SK-N-SH (cell line): Measurements from ENCODE around the gene PIK3C2B. TPM values are rescaled to one million over a fixed set of nuclear protein-coding genes. Genes with fewer than 3 reads are reported as not detected.

Source experiments
- CTCF ChIA-PET: fragments of 300-600, 350-600 bp; formaldehyde crosslinking; extraction: SDS; loops from one replicate; lab custom pipeline; 2021; lab: Yijun Ruan, JAX
- POLR2A ChIA-PET: fragments of 350-600 bp; sonication (Branson Sonifier 250); formaldehyde crosslinking; extraction: SDS; loops from one replicate; lab custom pipeline; 2020; ENCODE audit warnings: antibody characterized with exemption, inconsistent platforms; lab: Yijun Ruan, JAX
- DNase-seq: peaks from one replicate; pipeline ENCODE4 v3.0.0; 2012
- H2AFZ ChIP-seq: fragments of 200-600 bp; sonication (generic); 2 replicates; pipeline ENCODE4 v1.8.1; 2016; ENCODE audit warnings: antibody characterized with exemption, mild to moderate bottlenecking, low read depth
- H3F3A ChIP-seq: fragments of 200-600 bp; sonication (generic); replicated peaks from 2 replicates; pipeline ENCODE3; 2016; ENCODE audit warnings: antibody characterized with exemption, mild to moderate bottlenecking; ENCODE audit not compliant: insufficient read depth
- H3K27ac ChIP-seq, 2 experiments: fragments of 200-500 bp in 1 of 2; fragments of 200-600 bp in 1 of 2; sonication (Bioruptor generic) in 1 of 2; sonication (generic), shearing (Covaris generic) in 1 of 2; 2 replicates each; pipeline versions ENCODE4 v1.5.1 to v1.6.1; 2014 to 2016; ENCODE audit warnings: low read depth in 2 of 2, inconsistent platforms in 1 of 2, low read length in 1 of 2, mild to moderate bottlenecking in 1 of 2, mixed read lengths in 1 of 2
- H3K27me3 ChIP-seq: fragments of 200-600 bp; sonication (generic), shearing (Covaris generic); 2 replicates; pipeline ENCODE4 v1.6.1; 2016; ENCODE audit warnings: mixed run types; ENCODE audit not compliant: insufficient read depth
- H3K36me3 ChIP-seq, 2 experiments: fragments of 200-500 bp in 1 of 2; fragments of 200-600 bp in 1 of 2; sonication (Bioruptor generic) in 1 of 2; sonication (generic) in 1 of 2; replicated peaks in 1 of 2; 2 replicates each; pipeline versions ENCODE3 to v1.5.1; 2014 to 2016; ENCODE audit warnings: low read length in 1 of 2, mild to moderate bottlenecking in 1 of 2; ENCODE audit not compliant: insufficient read depth in 2 of 2, control insufficient read depth in 1 of 2
- H3K4me1 ChIP-seq, 2 experiments: fragments of 200-500 bp in 1 of 2; fragments of 200-600 bp in 1 of 2; sonication (Bioruptor generic) in 1 of 2; sonication (generic), shearing (Covaris generic) in 1 of 2; 2 replicates each; pipeline versions ENCODE4 v1.5.1 to v1.6.1; 2014 to 2016; ENCODE audit warnings: low read depth in 1 of 2, low read length in 1 of 2, mixed run types in 1 of 2; ENCODE audit not compliant: insufficient read depth in 2 of 2, control insufficient read depth in 1 of 2
- H3K4me2 ChIP-seq: fragments of 200-600 bp; sonication (generic), shearing (Covaris generic); 2 replicates; pipeline ENCODE4 v1.6.1; 2017; ENCODE audit warnings: mixed run types
- H3K4me3 ChIP-seq, 2 experiments: fragments of 200-500 bp in 1 of 2; fragments of 200-600 bp in 1 of 2; sonication (Bioruptor generic) in 1 of 2; sonication (generic), shearing (Covaris generic) in 1 of 2; 2 replicates each; pipeline versions ENCODE4 v1.5.1 to v1.8.1; 2014 to 2016; ENCODE audit warnings: low read depth in 2 of 2, inconsistent platforms in 1 of 2, low read length in 1 of 2, mild to moderate bottlenecking in 1 of 2, mixed read lengths in 1 of 2, moderate library complexity in 1 of 2
- H3K79me2 ChIP-seq: fragments of 200-600 bp; sonication (generic); 2 replicates; pipeline ENCODE4 v1.8.1; 2017; ENCODE audit warnings: mild to moderate bottlenecking; ENCODE audit not compliant: insufficient read depth
- H3K9ac ChIP-seq: fragments of 200-600 bp; sonication (generic); 2 replicates; pipeline ENCODE4 v1.6.1; 2017; ENCODE audit warnings: mixed run types
- H3K9me2 ChIP-seq: fragments of 200-600 bp; sonication (generic); 2 replicates; pipeline ENCODE4 v1.6.1; 2017; ENCODE audit warnings: mixed run types
- H3K9me3 ChIP-seq: fragments of 200-600 bp; sonication (generic); 2 replicates; pipeline ENCODE4 v1.6.1; 2017; ENCODE audit warnings: mixed run types, mild to moderate bottlenecking, moderate library complexity
- H4K20me1 ChIP-seq: fragments of 200-600 bp; sonication (generic); 2 replicates; pipeline ENCODE4 v1.6.1; 2017; ENCODE audit warnings: mild to moderate bottlenecking, mixed run types; ENCODE audit not compliant: insufficient read depth
- ELF1 ChIP-seq: IDR thresholded peaks from 2 replicates; pipeline ENCODE4 v1.4.0; 2012
- EP300 ChIP-seq, 2 experiments: IDR thresholded peaks; 2 replicates each; pipeline versions ENCODE4 v1.4.0 to v1.6.1; 2012; ENCODE audit warnings: borderline replicate concordance in 1 of 2, low read depth in 1 of 2, low read length in 1 of 2
- EZH2phosphoT487 ChIP-seq: fragments of 200-600 bp; sonication (generic); IDR thresholded peaks from 2 replicates; pipeline ENCODE4 v1.6.1; 2017; ENCODE audit warnings: low read depth, mixed run types, mild to moderate bottlenecking, antibody characterized with exemption, moderate library complexity, borderline replicate concordance
- FOXJ3 ChIP-seq: sonication (generic); formaldehyde crosslinking; IDR thresholded peaks from 2 replicates; pipeline ENCODE4 v1.5.1; 2020; ENCODE audit warnings: mild to moderate bottlenecking, missing genetic modification reagents
- GATA2 ChIP-seq: sonication (generic); formaldehyde crosslinking; IDR thresholded peaks from 2 replicates; pipeline ENCODE4 v1.5.0; 2020; ENCODE audit warnings: mild to moderate bottlenecking, missing genetic modification reagents
- JUND ChIP-seq: IDR thresholded peaks from 2 replicates; pipeline ENCODE4 v1.4.0; 2012
- MXI1 ChIP-seq: IDR thresholded peaks from 2 replicates; pipeline ENCODE4 v1.6.1; 2012; ENCODE audit warnings: mild to moderate bottlenecking, low read depth, low read length, improper control_type of control experiment
- NRF1 ChIP-seq: IDR thresholded peaks from 2 replicates; pipeline ENCODE4 v1.6.1; 2012; ENCODE audit warnings: low read depth, mild to moderate bottlenecking, low read length
- POLR2AphosphoS5 ChIP-seq: IDR thresholded peaks from 2 replicates; pipeline ENCODE4 v1.6.1; 2012; ENCODE audit warnings: low read depth, low read length
- RAD21 ChIP-seq: IDR thresholded peaks from 2 replicates; pipeline ENCODE4 v1.6.1; 2012; ENCODE audit warnings: mild to moderate bottlenecking, low read length
- RFX5 ChIP-seq: IDR thresholded peaks from 2 replicates; pipeline ENCODE4 v1.6.1; 2012; ENCODE audit warnings: mild to moderate bottlenecking, improper control_type of control experiment, low read length
- RXRA ChIP-seq: IDR thresholded peaks from 2 replicates; pipeline ENCODE4 v1.4.0; 2012; ENCODE audit warnings: low read depth, mild to moderate bottlenecking, borderline replicate concordance
- SIN3A ChIP-seq: IDR thresholded peaks from 2 replicates; pipeline ENCODE4 v1.6.1; 2012; ENCODE audit warnings: low read depth, mild to moderate bottlenecking, low read length, moderate library complexity, borderline replicate concordance
- TAF1 ChIP-seq: IDR thresholded peaks from 2 replicates; pipeline ENCODE4 v1.6.1; 2012; ENCODE audit warnings: low read depth, mild to moderate bottlenecking, low read length, moderate library complexity, borderline replicate concordance
- YY1 ChIP-seq: IDR thresholded peaks from 2 replicates; pipeline ENCODE4 v1.4.0; 2012; ENCODE audit warnings: low read depth, mild to moderate bottlenecking
- WGBS: methylation state at CpG from one replicate; pipeline ENCODE4 v1.1.6; 2017; ENCODE audit warnings: low lambda C conversion rate; 5-methylcytosine and 5-hydroxymethylcytosine counted together
- polyA plus RNA-seq, 3 experiments: library from polyadenylated mRNA; depleted of rRNA; stranded (reverse); fragments of >200 nt; gene quantifications; 2 replicates each; pipeline ENCODE4 v1.2.3, GENCODE V29; 2012
- TF ChIP-seq, protein P1 (sequence below): fragments of 150-350 bp; IDR thresholded peaks from 2 replicates; pipeline ENCODE4 v1.6.1; 2016; ENCODE audit warnings: mild to moderate bottlenecking, low read depth, low read length
- TF ChIP-seq, protein P2 (sequence below): IDR thresholded peaks from 2 replicates; pipeline ENCODE4 v1.4.0; 2012; ENCODE audit warnings: low read depth
- TF ChIP-seq, protein P3 (sequence below): IDR thresholded peaks from 2 replicates; pipeline ENCODE4 v1.4.0; 2012; ENCODE audit warnings: low read depth, borderline replicate concordance

PIK3C2B gene
- polyA plus RNA-seq, 1 of the 3 experiments (the other 2 are of a cell fraction), result 6.5 TPM

DNA sequence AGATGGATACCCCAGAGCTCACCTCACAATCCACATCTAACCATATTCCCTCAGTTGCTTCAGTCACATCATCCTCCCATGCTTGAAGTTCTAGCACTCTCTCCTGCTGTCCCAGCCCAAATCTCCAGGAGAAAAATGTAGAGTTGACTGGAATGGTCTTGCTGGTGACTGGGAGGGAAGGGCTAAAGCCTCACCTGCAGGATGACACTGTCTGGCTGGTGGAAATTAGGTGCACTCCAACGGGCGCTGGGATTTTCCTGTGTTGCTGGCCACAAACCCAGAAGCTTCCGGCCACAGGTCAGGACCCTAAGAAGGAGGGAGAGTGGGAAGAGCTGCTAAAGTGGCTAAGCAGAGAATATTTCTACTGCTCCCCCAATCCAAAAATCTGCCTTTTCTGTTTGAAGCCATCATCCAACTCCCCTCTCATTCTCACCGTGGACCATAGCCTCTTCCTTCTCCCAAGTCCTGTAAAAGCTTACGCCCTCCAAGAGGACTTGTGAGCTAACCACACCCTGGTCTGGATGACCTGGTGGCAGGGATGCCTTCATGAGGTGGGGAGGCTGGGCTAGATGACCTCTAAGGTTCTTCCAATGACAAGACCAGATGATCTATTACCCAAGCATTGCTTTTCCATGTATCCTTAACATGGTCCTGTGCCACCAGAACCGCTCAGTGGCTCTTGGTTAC lies 45.5 kb downstream of the PIK3C2B start:
- no peaks in the 10 kb centered on the region for H3K9me3 ChIP-seq
- no peaks in the 10 kb centered on the region for H3K27me3 ChIP-seq
- H3K9me2 ChIP-seq, result no peaks in the 10 kb centered on the region
- H2AFZ ChIP-seq, result no peak overlapping the region
- H3K27ac ChIP-seq, result no peak overlapping the region
- H3F3A ChIP-seq, result no peaks in the 10 kb centered on the region
- TF ChIP-seq EZH2phosphoT487, result no peak
- no peak for TF ChIP-seq NRF1
- TF ChIP-seq, protein P1, sequence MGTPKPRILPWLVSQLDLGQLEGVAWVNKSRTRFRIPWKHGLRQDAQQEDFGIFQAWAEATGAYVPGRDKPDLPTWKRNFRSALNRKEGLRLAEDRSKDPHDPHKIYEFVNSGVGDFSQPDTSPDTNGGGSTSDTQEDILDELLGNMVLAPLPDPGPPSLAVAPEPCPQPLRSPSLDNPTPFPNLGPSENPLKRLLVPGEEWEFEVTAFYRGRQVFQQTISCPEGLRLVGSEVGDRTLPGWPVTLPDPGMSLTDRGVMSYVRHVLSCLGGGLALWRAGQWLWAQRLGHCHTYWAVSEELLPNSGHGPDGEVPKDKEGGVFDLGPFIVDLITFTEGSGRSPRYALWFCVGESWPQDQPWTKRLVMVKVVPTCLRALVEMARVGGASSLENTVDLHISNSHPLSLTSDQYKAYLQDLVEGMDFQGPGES, result no peak
- TF ChIP-seq FOXJ3, result no peak
- TF ChIP-seq RAD21, result no peak
- no peak for TF ChIP-seq SIN3A
- TF ChIP-seq RFX5, result no peak
- no peak for TF ChIP-seq JUND
- no peak for TF ChIP-seq GATA2 (CRISPR knock-in tag)
- no peak for TF ChIP-seq TAF1
- no peak for TF ChIP-seq MXI1
- H3K79me2 ChIP-seq, result no peaks in the 10 kb centered on the region
- H3K4me3 ChIP-seq, result no peak overlapping the region
- POLR2A ChIA-PET, result no interaction called here
- no peaks in the 10 kb centered on the region for H4K20me1 ChIP-seq
- DNase-seq, result no peak
- H3K4me1 ChIP-seq, result no peaks in the 10 kb centered on the region; a peak in 1 of 4 replicates
- CTCF ChIA-PET, result interaction anchor here (1.2 to 35.1 kb wide), 4 partner anchors 15 to 287 kb away, joined by 3 to 1005 read pairs (median 68); partner anchors contain the start of gene PIK3C2B
- H3K4me2 ChIP-seq, result no peak overlapping the region
- no peak overlapping the region for H3K9ac ChIP-seq
- WGBS, result 94% methylated on average over 6 of the region's 6 CpGs
- H3K36me3 ChIP-seq, result peaks cover 0 to 8% of the 10 kb centered on the region in 2 experiments

DNA sequence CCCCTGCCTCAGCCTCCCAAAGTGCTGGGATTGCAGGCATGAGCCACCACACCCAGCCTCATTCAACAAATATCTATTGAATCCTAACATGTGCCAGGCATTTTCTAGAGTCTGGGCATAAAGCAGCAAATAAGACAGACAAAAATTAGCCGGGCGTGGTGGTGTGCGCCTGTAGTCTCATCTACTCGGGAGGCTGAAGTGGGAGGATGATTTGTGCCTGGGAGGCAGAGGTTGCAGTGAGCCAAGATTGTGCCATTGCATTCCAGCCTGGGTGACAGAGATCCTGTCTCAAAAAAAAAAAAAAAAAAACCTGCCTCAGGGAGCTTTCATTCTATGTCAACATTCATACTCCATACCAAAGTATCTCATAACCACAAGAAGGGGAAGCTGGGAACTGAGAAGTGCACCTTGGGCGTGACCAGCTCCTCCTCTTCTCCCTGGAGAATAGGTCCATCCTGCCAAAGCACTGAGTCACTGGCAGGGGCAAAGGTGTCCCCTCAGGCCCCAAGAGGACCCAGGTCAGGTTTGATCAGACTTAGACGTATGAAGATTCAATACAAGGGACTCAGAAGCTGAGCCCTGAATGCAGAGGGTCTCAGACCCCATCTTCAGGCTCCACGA lies 46.2 kb downstream of the PIK3C2B start:
- Histone ChIP-seq H3K9me3 (no peaks in the 10 kb centered on the region), H3K36me3 (peaks cover 0 to 14% of the 10 kb centered on the region in 2 experiments), H3K4me2 (no peak overlapping the region), H3K9me2 (no peaks in the 10 kb centered on the region), H4K20me1 (no peaks in the 10 kb centered on the region), H3K79me2 (no peaks in the 10 kb centered on the region), H3K27me3 (no peaks in the 10 kb centered on the region), H3K9ac (no peak overlapping the region), H3K27ac (no peak overlapping the region), H3K4me3 (no peak overlapping the region), H3F3A (no peaks in the 10 kb centered on the region), H2AFZ (no peak overlapping the region), H3K4me1 (no peaks in the 10 kb centered on the region; a peak in 1 of 4 replicates)
- ChIA-PET CTCF (interaction anchor here (1.2 to 35.1 kb wide), 4 partner anchors 14 to 48 kb away, joined by 3 to 1005 read pairs (median 72); partner anchors contain the start of gene PIK3C2B), POLR2A (no interaction called here)
- TF ChIP-seq, protein P2, sequence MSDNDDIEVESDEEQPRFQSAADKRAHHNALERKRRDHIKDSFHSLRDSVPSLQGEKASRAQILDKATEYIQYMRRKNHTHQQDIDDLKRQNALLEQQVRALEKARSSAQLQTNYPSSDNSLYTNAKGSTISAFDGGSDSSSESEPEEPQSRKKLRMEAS, result no peak
- TF ChIP-seq EP300 (IDR thresholded peaks at IDR 0.05; ENCODE audit: borderline replicate concordance in 1 of 2, low read depth in 1 of 2, low read length in 1 of 2) (no peak), YY1 (no peak), ELF1 (no peak), EZH2phosphoT487 (no peak), POLR2AphosphoS5 (no peak), TAF1 (no peak), RXRA (no peak), MXI1 (no peak)
- TF ChIP-seq, protein P3, sequence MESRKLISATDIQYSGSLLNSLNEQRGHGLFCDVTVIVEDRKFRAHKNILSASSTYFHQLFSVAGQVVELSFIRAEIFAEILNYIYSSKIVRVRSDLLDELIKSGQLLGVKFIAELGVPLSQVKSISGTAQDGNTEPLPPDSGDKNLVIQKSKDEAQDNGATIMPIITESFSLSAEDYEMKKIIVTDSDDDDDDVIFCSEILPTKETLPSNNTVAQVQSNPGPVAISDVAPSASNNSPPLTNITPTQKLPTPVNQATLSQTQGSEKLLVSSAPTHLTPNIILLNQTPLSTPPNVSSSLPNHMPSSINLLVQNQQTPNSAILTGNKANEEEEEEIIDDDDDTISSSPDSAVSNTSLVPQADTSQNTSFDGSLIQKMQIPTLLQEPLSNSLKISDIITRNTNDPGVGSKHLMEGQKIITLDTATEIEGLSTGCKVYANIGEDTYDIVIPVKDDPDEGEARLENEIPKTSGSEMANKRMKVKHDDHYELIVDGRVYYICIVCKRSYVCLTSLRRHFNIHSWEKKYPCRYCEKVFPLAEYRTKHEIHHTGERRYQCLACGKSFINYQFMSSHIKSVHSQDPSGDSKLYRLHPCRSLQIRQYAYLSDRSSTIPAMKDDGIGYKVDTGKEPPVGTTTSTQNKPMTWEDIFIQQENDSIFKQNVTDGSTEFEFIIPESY, result no peak
- 91% methylated on average over 6 of the region's 7 CpGs for WGBS
- DNase-seq, result no peak
